ENCODE measurements around the gene PRLH.
"Not testable (repeated sequence)": the region's sequence is repeated elsewhere in the genome, so short reads cannot be mapped to it uniquely, and the experiment has no call there.

The PRLH gene

GRCh38 chr2:237600205-237600846, 34.0 kb downstream of the PRLH start:
- DNase-seq (ENCODE audit: low read depth in 2 of 2), result no peak

GRCh38 chr2:237601453-237602116, 35.2 kb downstream of the PRLH start:
- DNase-seq (ENCODE audit: low read depth in 2 of 2), result no peak

GRCh38 chr2:237602409-237602808, 36.0 kb downstream of the PRLH start:
- DNase-seq (ENCODE audit: low read depth in 2 of 2), result no peak

- no peak for DNase-seq (ENCODE audit: low read depth in 2 of 2)
These were observed 36.8 kb downstream of the PRLH start for GRCh38 chr2:237603049-237603717.

- peak in 1 of 2 donors; percentile 43 for DNase-seq (ENCODE audit: low read depth in 2 of 2)
These were observed 37.5 kb downstream of the PRLH start for GRCh38 chr2:237603718-237604362.

- DNase-seq (ENCODE audit: low read depth in 2 of 2), result no peak
These were observed 38.0 kb downstream of the PRLH start for GRCh38 chr2:237604391-237604790.

- DNase-seq (ENCODE audit: low read depth in 2 of 2), result no peak
These were observed 38.6 kb downstream of the PRLH start for GRCh38 chr2:237604960-237605359.

- DNase-seq (ENCODE audit: low read depth in 2 of 2), result not testable (repeated sequence)
These were observed 40.1 kb downstream of the PRLH start for GRCh38 chr2:237606522-237606921.

- no peak for DNase-seq (ENCODE audit: low read depth in 2 of 2)
These were observed 46.4 kb downstream of the PRLH start for GRCh38 chr2:237612527-237613357.

- no peak for DNase-seq (ENCODE audit: low read depth in 2 of 2)
These were observed 47.3 kb downstream of the PRLH start for GRCh38 chr2:237613679-237614078.

- DNase-seq (ENCODE audit: low read depth in 2 of 2), result no peak
These were observed 47.9 kb downstream of the PRLH start for GRCh38 chr2:237614151-237614720.

- no peak for DNase-seq (ENCODE audit: low read depth in 2 of 2)
These were observed 49.4 kb downstream of the PRLH start for GRCh38 chr2:237615631-237616249.

GRCh38 chr2:237616373-237616733, 50.0 kb downstream of the PRLH start:
- DNase-seq (ENCODE audit: low read depth in 2 of 2), result no peak
